ENCODE measurements around the gene B4GALT2. TPM values are rescaled to one million over a fixed set of nuclear protein-coding genes. Genes with fewer than 3 reads are reported as not detected.
A peak's percentile ranks its signal among the peaks of the same experiment; 100 is the strongest.

B4GALT2 gene
- total and polyA plus RNA-seq, 9 of the 15 experiments (the other 6 are each of a cell fraction or from before 2014, with no cell fraction given): 1.3 to 86.8 (median 43.8) TPM

DNA sequence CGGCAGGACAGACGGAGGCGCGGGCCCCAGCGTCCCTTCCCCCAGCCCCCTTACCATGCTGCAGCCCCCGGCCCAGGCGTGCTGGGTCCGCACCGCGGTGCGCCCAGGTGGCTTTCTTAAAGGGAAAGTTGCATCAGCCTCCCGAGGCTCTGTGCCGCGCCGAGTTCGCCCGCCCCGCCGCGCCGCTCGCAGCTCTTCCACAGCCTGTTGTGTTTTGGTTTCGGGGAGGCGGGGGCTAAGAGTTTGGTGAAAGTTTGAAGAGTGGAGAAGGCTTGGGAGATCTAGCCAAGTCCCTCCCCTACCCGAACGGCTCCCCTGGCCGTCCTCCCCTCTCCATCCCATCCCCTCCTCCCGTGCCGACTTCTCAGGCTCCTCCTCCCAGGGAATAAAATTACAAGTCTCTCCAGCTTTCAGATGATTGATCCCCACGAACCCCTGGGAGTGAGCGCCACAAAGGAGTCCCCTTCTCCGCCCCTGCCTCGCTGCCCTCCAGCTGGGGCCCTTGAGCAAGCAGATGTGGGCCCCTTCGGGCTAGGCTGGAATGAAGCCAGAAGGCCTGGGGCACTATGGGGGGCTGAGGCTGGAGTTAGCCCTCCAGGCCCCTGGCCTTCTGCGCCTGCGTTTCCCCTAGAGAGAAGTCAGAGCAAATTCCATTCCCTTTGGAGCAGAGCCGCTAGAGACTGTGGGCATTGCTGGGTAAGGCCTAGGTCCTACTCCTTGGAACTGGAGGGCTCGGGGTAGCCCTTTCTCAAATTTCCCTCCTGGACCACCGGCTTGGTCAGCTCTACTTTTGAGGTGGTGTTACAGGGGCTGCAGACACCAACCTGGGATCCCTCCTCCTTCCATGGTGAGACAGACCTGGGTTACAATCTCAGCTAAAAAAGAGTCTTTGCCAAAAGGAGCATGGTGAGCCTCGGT, 52.5 kb downstream of the B4GALT2 start, which contains the start of gene SLC6A9 (continued):
- TF ChIP-seq CEBPB (tag; IDR thresholded peaks at IDR 0.05): peak; percentile 41; the same call in 1 of the 2 replicates
- no peak for TF ChIP-seq ZNF316 (IDR thresholded peaks at IDR 0.05)
- no peak for TF ChIP-seq KHSRP (IDR thresholded peaks at IDR 0.05)
- TF ChIP-seq, protein P1, sequence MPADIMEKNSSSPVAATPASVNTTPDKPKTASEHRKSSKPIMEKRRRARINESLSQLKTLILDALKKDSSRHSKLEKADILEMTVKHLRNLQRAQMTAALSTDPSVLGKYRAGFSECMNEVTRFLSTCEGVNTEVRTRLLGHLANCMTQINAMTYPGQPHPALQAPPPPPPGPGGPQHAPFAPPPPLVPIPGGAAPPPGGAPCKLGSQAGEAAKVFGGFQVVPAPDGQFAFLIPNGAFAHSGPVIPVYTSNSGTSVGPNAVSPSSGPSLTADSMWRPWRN (IDR thresholded peaks at IDR 0.05; ENCODE audit: low read depth): no peak
- TF ChIP-seq WHSC1 (IDR thresholded peaks at IDR 0.05; ENCODE audit: low read length): no peak
- TF ChIP-seq RFX5 (IDR thresholded peaks at IDR 0.05; ENCODE audit: low read depth, low read length): no peak
- TF ChIP-seq ASH1L (IDR thresholded peaks at IDR 0.05; ENCODE audit: borderline replicate concordance, low read depth, partially characterized antibody): no peak
- TF ChIP-seq CCAR2 (IDR thresholded peaks at IDR 0.05; ENCODE audit: low read depth, low read length): no peak
- TF ChIP-seq ZNF584 (CRISPR knock-in tag; IDR thresholded peaks at IDR 0.05; ENCODE audit: low read depth): no peak
- TF ChIP-seq PHF21A (IDR thresholded peaks at IDR 0.05; ENCODE audit: borderline replicate concordance, low read depth): no peak
- TF ChIP-seq MTA3 (IDR thresholded peaks at IDR 0.05; ENCODE audit: borderline replicate concordance): no peak; the same call in 1 of the 2 replicates
- no peak for TF ChIP-seq TFAM (CRISPR knock-in tag; conservative IDR thresholded peaks at IDR 0.05)
- TF ChIP-seq SMAD1 (IDR thresholded peaks at IDR 0.05; ENCODE audit: low read depth, low read length, partially characterized antibody): no peak
- TF ChIP-seq TCFL5 (CRISPR knock-in tag; conservative IDR thresholded peaks at IDR 0.05): no peak
- TF ChIP-seq BHLHE40 (IDR thresholded peaks at IDR 0.05; ENCODE audit: low read length): peak; percentile 67; the same call in 1 of the 2 replicates
- TF ChIP-seq, protein P2, sequence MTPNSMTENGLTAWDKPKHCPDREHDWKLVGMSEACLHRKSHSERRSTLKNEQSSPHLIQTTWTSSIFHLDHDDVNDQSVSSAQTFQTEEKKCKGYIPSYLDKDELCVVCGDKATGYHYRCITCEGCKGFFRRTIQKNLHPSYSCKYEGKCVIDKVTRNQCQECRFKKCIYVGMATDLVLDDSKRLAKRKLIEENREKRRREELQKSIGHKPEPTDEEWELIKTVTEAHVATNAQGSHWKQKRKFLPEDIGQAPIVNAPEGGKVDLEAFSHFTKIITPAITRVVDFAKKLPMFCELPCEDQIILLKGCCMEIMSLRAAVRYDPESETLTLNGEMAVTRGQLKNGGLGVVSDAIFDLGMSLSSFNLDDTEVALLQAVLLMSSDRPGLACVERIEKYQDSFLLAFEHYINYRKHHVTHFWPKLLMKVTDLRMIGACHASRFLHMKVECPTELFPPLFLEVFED (CRISPR knock-in tag; conservative IDR thresholded peaks at IDR 0.05): no peak
- TF ChIP-seq, protein P3, sequence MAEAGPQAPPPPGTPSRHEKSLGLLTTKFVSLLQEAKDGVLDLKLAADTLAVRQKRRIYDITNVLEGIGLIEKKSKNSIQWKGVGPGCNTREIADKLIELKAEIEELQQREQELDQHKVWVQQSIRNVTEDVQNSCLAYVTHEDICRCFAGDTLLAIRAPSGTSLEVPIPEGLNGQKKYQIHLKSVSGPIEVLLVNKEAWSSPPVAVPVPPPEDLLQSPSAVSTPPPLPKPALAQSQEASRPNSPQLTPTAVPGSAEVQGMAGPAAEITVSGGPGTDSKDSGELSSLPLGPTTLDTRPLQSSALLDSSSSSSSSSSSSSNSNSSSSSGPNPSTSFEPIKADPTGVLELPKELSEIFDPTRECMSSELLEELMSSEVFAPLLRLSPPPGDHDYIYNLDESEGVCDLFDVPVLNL (CRISPR knock-in tag; IDR thresholded peaks at IDR 0.05; ENCODE audit: low read depth): no peak
- no peak for TF ChIP-seq ZKSCAN3 (CRISPR knock-in tag; IDR thresholded peaks at IDR 0.05)
- no peak for TF ChIP-seq NFIX (CRISPR knock-in tag; IDR thresholded peaks at IDR 0.05; ENCODE audit: low read depth)
- TF ChIP-seq ZNF253 (CRISPR knock-in tag; conservative IDR thresholded peaks at IDR 0.05): no peak
- TF ChIP-seq, protein P4, sequence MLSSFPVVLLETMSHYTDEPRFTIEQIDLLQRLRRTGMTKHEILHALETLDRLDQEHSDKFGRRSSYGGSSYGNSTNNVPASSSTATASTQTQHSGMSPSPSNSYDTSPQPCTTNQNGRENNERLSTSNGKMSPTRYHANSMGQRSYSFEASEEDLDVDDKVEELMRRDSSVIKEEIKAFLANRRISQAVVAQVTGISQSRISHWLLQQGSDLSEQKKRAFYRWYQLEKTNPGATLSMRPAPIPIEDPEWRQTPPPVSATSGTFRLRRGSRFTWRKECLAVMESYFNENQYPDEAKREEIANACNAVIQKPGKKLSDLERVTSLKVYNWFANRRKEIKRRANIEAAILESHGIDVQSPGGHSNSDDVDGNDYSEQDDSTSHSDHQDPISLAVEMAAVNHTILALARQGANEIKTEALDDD (IDR thresholded peaks at IDR 0.05): no peak
- TF ChIP-seq, protein P5, sequence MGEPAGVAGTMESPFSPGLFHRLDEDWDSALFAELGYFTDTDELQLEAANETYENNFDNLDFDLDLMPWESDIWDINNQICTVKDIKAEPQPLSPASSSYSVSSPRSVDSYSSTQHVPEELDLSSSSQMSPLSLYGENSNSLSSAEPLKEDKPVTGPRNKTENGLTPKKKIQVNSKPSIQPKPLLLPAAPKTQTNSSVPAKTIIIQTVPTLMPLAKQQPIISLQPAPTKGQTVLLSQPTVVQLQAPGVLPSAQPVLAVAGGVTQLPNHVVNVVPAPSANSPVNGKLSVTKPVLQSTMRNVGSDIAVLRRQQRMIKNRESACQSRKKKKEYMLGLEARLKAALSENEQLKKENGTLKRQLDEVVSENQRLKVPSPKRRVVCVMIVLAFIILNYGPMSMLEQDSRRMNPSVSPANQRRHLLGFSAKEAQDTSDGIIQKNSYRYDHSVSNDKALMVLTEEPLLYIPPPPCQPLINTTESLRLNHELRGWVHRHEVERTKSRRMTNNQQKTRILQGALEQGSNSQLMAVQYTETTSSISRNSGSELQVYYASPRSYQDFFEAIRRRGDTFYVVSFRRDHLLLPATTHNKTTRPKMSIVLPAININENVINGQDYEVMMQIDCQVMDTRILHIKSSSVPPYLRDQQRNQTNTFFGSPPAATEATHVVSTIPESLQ (CRISPR knock-in tag; IDR thresholded peaks at IDR 0.05): no peak
- TF ChIP-seq POLR2AphosphoS5 (IDR thresholded peaks at IDR 0.05; ENCODE audit: control insufficient read depth, insufficient read depth, low read depth, low read length): 0 out of 2 replicates have a peak, but pooled peaks have one; percentile 14

Measured in K562 (cell line).